K562 (cell line): ENCODE measurements around the gene TEX28. TPM values are rescaled to one million over a fixed set of nuclear protein-coding genes. Genes with fewer than 3 reads are reported as not detected.

ENCODE experiments used
- ATAC-seq: fragments of 200-7000 bp; cut with Tn5 transposase; 3 replicates; pipeline ENCODE4 v1.9.1; 2020; ENCODE audit warnings: moderate library complexity
- BruUV-seq: library from RNA; stranded (reverse); fragments of 400-500 nt; replicated peaks from 2 replicates; lab custom pipeline; 2021; lab: Mats Ljungman, UMichigan
- CTCF ChIA-PET: fragments of 300-600 bp; formaldehyde crosslinking; extraction: SDS; loops from one replicate; lab custom pipeline; 2021; ENCODE audit warnings: low intra/inter-chr PET ratio; lab: Yijun Ruan, JAX
- POLR2A ChIA-PET: fragments of 300-600, 350-650 bp; sonication (Branson Sonifier 250); formaldehyde crosslinking; extraction: SDS; loops from one replicate; lab custom pipeline; 2021; ENCODE audit warnings: antibody characterized with exemption, inconsistent platforms; lab: Yijun Ruan, JAX
- DNase-seq, 4 experiments: peaks; one replicate each; pipeline versions ENCODE4 v3.0.0 to v3.0.0-alpha.2; 2011 to 2018; ENCODE audit warnings: low spot score in 3 of 4, mixed read lengths in 3 of 4; ENCODE audit errors: extremely low read depth in 1 of 4
- FAIRE-seq: peaks from 2 replicates; lab custom pipeline; 2011; peaks lifted over from hg19 to GRCh38; lab: Jason Lieb, UNC
- H2AFZ ChIP-seq: 2 replicates; pipeline ENCODE4 v1.6.0; 2011; ENCODE audit warnings: low read depth, low read length, control low read depth, inconsistent platforms
- H3K27ac ChIP-seq: fragments of 200-600 bp; 3 replicates; pipeline ENCODE4 v1.8.0; 2011; ENCODE audit warnings: low read depth, mild to moderate bottlenecking, control low read depth, inconsistent platforms, low read length, moderate library complexity, mixed read lengths; ENCODE audit errors: extremely low read depth
- H3K27me3 ChIP-seq, 2 experiments: fragments of 300-600 bp in 1 of 2; 2 replicates in 1 of 2; 3 replicates in 1 of 2; pipeline versions ENCODE4 v1.6.0 to v1.8.0; 2011; ENCODE audit warnings: inconsistent platforms in 2 of 2, low read length in 2 of 2, mild to moderate bottlenecking in 1 of 2, mixed read lengths in 1 of 2, moderate library complexity in 1 of 2; ENCODE audit not compliant: control insufficient read depth in 2 of 2, insufficient read depth in 2 of 2
- H3K36me3 ChIP-seq: fragments of 300-600 bp; 3 replicates; pipeline ENCODE4 v1.8.0; 2011; ENCODE audit warnings: mild to moderate bottlenecking, low read length, inconsistent platforms; ENCODE audit not compliant: control insufficient read depth, insufficient read depth
- H3K4me1 ChIP-seq, 2 experiments: fragments of 200-600 bp in 1 of 2; replicated peaks in 1 of 2; 2 replicates in 1 of 2; 3 replicates in 1 of 2; pipeline versions ENCODE4 v1.5.1 to v1.8.0; 2011; ENCODE audit warnings: inconsistent platforms in 2 of 2, low read length in 2 of 2, mild to moderate bottlenecking in 1 of 2, mixed read lengths in 1 of 2, moderate library complexity in 1 of 2; ENCODE audit not compliant: control insufficient read depth in 2 of 2, insufficient read depth in 2 of 2
- H3K4me2 ChIP-seq: 2 replicates; pipeline ENCODE4 v1.6.1; 2011; ENCODE audit warnings: low read length, control low read depth, inconsistent platforms, mixed read lengths; ENCODE audit not compliant: insufficient read depth
- H3K4me3 ChIP-seq: fragments of 200-600 bp; sonication (generic), shearing (Covaris generic); 2 replicates; pipeline ENCODE4 v1.5.1; 2016; ENCODE audit warnings: control low read depth, inconsistent platforms
- H3K79me2 ChIP-seq: fragments of 200-600 bp; 3 replicates; pipeline ENCODE4 v1.8.0; 2011; ENCODE audit warnings: low read length, inconsistent platforms; ENCODE audit not compliant: control insufficient read depth, insufficient read depth
- H3K9ac ChIP-seq, 2 experiments: 2 replicates each; pipeline versions ENCODE4 v1.6.0 to v1.6.1; 2011; ENCODE audit warnings: low read depth in 2 of 2, low read length in 2 of 2, control low read depth in 1 of 2, inconsistent platforms in 1 of 2, mild to moderate bottlenecking in 1 of 2, mixed read lengths in 1 of 2; ENCODE audit not compliant: insufficient read depth in 1 of 2
- H3K9me1 ChIP-seq: one replicate; pipeline ENCODE4 v1.6.0; 2011; ENCODE audit warnings: inconsistent platforms, mild to moderate bottlenecking, low read length, moderate library complexity; ENCODE audit not compliant: control insufficient read depth, insufficient read depth
- H3K9me3 ChIP-seq: replicated peaks from 2 replicates; pipeline ENCODE4 v1.5.1; 2011; ENCODE audit warnings: low read depth, low read length, inconsistent platforms; ENCODE audit not compliant: control insufficient read depth, insufficient read depth
- H4K20me1 ChIP-seq: replicated peaks from 2 replicates; pipeline ENCODE4 v1.6.1; 2011; ENCODE audit warnings: low read length, inconsistent platforms, mixed read lengths; ENCODE audit not compliant: control insufficient read depth, insufficient read depth
- CEBPZ ChIP-seq: fragments of 150-350 bp; IDR thresholded peaks from 2 replicates; pipeline ENCODE4 v1.6.1; 2014; ENCODE audit warnings: low read depth, mild to moderate bottlenecking, low read length, borderline replicate concordance
- EZH2 ChIP-seq: IDR thresholded peaks from 2 replicates; pipeline ENCODE4 v1.6.1; 2012; ENCODE audit warnings: low read depth, mild to moderate bottlenecking, inconsistent platforms, low read length, borderline replicate concordance
- JUNB ChIP-seq: fragments of 450-650 bp; formaldehyde crosslinking; conservative IDR thresholded peaks from 2 replicates; pipeline ENCODE4 v1.4.0; 2020; ENCODE audit warnings: mild to moderate bottlenecking
- JUND ChIP-seq, 2 experiments: IDR thresholded peaks; 2 replicates in 1 of 2; 3 replicates in 1 of 2; pipeline ENCODE4 v1.6.1; 2011; ENCODE audit warnings: borderline replicate concordance in 2 of 2, low read depth in 2 of 2, low read length in 2 of 2, improper control_type of control experiment in 1 of 2, missing biosample characterization in 1 of 2, missing genetic modification characterization in 1 of 2, missing genetic modification reagents in 1 of 2
- WGBS: fragments of 100-300 bp; shearing (Covaris generic); methylation state at CpG from one replicate; pipeline ENCODE4 v1.1.6; 2016; ENCODE audit warnings: low coverage, mixed read lengths; ENCODE audit not compliant: insufficient coverage; ENCODE audit errors: missing lambda C conversion rate; 5-methylcytosine and 5-hydroxymethylcytosine counted together
- in situ Hi-C: fragments of 300-500 bp; cut with MboI; formaldehyde crosslinking; loops from 4 replicates; pipeline ENCODE4 v1.15.0; 2018; ENCODE audit warnings: inconsistent platforms, mixed read lengths
- intact Hi-C: fragments of 100-400 bp; cut with micrococcal nuclease; formaldehyde crosslinking; loops from 2 replicates; pipeline ENCODE4 v1.14.2; 2022
- polyA plus RNA-seq, 8 experiments: library from polyadenylated mRNA; depleted of rRNA in 4 of 8; stranded (reverse) in 5 of 8; unstranded in 3 of 8; fragments of >200 nt; fragmentation: Nextera tagmentation in 2 of 8; fragmentation: Illumina TruSeq in 1 of 8; extraction: Ambion mirVana in 2 of 8; extraction: Trizol in 1 of 8; gene quantifications; 2 replicates each; pipeline versions ENCODE4 v1.2.1 to v1.2.3, GENCODE V29; 2011 to 2014; ENCODE audit warnings: inconsistent platforms in 1 of 8, missing spikeins in 1 of 8
- total RNA-seq, 7 experiments: library from RNA; depleted of rRNA in 6 of 7; stranded (reverse); fragments of >200 nt in 6 of 7; fragmentation: Illumina TruSeq in 2 of 7; extraction: Trizol in 2 of 7; gene quantifications; 2 replicates each; pipeline versions ENCODE4 v1.2.1 to v1.2.3, GENCODE V29; 2011 to 2021; ENCODE audit warnings: low replicate concordance in 1 of 7
- TF ChIP-seq, protein P1 (sequence below): fragments of 200-800 bp; sonication (Bioruptor generic); IDR thresholded peaks from 2 replicates; pipeline ENCODE4 v1.6.1; 2017; ENCODE audit warnings: missing genetic modification characterization, missing compliant biosample characterization
- TF ChIP-seq, protein P2 (sequence below): fragments of 450-650 bp; formaldehyde crosslinking; IDR thresholded peaks from 2 replicates; pipeline ENCODE4 v1.4.0; 2022; ENCODE audit warnings: missing genetic modification characterization

Gene TEX28
- total and polyA plus RNA-seq, 9 of the 15 experiments (the other 6 are each of a cell fraction or from before 2014, with no cell fraction given) = not detected

DNA sequence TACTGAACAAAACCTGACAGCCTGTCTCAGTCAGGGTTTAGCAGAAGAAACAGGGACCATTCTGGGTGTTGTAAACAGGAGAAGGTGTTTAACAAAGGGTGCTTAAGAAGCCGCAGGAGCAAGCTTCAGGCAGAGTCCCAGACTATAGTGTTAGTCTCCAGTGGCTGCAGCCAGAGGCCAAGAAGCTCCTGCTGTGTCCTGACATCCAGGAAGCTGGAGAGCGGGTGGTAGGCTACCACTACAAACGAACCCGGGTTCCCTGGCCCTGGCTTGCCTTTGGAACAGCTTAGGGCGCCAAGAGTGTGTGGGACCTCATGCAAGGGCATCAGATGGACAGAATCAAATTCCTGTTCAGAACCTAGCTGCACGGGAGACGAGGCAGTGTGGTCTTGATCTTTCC lies 28.6 kb upstream of the TEX28 start:
- Histone ChIP-seq H3K36me3 (no peaks in the 10 kb centered on the region), H3K4me3 (no peak overlapping the region), H3K79me2 (no peaks in the 10 kb centered on the region), H3K27ac (no peak overlapping the region), H4K20me1 (no peaks in the 10 kb centered on the region), H3K9me3 (no peaks in the 10 kb centered on the region), H3K4me1 (no peaks in the 10 kb centered on the region; a peak in 1 of 5 replicates), H3K9me1 (no peaks in the 10 kb centered on the region), H3K27me3 (peaks cover 37 to 72% of the 10 kb centered on the region in 2 experiments), H2AFZ (no peak overlapping the region), H3K4me2 (no peak overlapping the region), H3K9ac (no peak overlapping the region)
- no TSS peak for BruUV-seq
- TF ChIP-seq EZH2 (0 out of 2 replicates have a peak, but pooled peaks have one; percentile 66), JUND (IDR thresholded peaks at IDR 0.05; ENCODE audit: borderline replicate concordance, low read depth, low read length) (no peak), JUND (tag; IDR thresholded peaks at IDR 0.05; ENCODE audit: borderline replicate concordance, low read depth, low read length) (no peak)
- no peak for FAIRE-seq
- ATAC-seq = no peak
- no peak for DNase-seq
- 0% methylated on average over 7 of the region's 7 CpGs for WGBS
- ChIA-PET POLR2A (no interaction called here), CTCF (no interaction called here)
- intact Hi-C loops (no loop called here), in situ Hi-C loops (loop anchor here (25.0 kb wide), 1 partner anchor 111 kb away; the partner anchor contains the start of gene OPN1MW2)

GRCh38 chrX:154322890-154323289 lies 28.0 kb upstream of the TEX28 start:
- Histone ChIP-seq H3K4me3 (no peak overlapping the region), H3K4me2 (no peak overlapping the region), H3K27me3 (peaks cover 37 to 69% of the 10 kb centered on the region in 2 experiments), H3K27ac (no peak overlapping the region), H2AFZ (no peak overlapping the region), H3K4me1 (no peaks in the 10 kb centered on the region; a peak in 1 of 5 replicates), H3K9me1 (no peaks in the 10 kb centered on the region), H3K9ac (no peak overlapping the region), H3K36me3 (no peaks in the 10 kb centered on the region), H3K79me2 (no peaks in the 10 kb centered on the region), H4K20me1 (no peaks in the 10 kb centered on the region), H3K9me3 (no peaks in the 10 kb centered on the region)
- no TSS peak for BruUV-seq
- intact Hi-C loops (no loop called here), in situ Hi-C loops (loop anchor here (25.0 kb wide), 1 partner anchor 111 kb away; the partner anchor contains the start of gene OPN1MW2)
- no peak for DNase-seq
- ATAC-seq = peak; percentile 61; the same call in 1 of the 3 replicates
- 14% methylated on average over 8 of the region's 10 CpGs for WGBS
- CTCF ChIA-PET = no interaction called here
- POLR2A ChIA-PET = interaction anchor here (1.5 kb wide), 1 partner anchor 9 kb away, joined by 3 read pairs; no protein-coding TSS in a partner anchor
- no peak for FAIRE-seq
- TF ChIP-seq, protein P1, sequence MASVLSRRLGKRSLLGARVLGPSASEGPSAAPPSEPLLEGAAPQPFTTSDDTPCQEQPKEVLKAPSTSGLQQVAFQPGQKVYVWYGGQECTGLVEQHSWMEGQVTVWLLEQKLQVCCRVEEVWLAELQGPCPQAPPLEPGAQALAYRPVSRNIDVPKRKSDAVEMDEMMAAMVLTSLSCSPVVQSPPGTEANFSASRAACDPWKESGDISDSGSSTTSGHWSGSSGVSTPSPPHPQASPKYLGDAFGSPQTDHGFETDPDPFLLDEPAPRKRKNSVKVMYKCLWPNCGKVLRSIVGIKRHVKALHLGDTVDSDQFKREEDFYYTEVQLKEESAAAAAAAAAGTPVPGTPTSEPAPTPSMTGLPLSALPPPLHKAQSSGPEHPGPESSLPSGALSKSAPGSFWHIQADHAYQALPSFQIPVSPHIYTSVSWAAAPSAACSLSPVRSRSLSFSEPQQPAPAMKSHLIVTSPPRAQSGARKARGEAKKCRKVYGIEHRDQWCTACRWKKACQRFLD = no peak
- TF ChIP-seq JUNB (CRISPR knock-in tag) (no peak), CEBPZ (no peak)
- TF ChIP-seq, protein P2, sequence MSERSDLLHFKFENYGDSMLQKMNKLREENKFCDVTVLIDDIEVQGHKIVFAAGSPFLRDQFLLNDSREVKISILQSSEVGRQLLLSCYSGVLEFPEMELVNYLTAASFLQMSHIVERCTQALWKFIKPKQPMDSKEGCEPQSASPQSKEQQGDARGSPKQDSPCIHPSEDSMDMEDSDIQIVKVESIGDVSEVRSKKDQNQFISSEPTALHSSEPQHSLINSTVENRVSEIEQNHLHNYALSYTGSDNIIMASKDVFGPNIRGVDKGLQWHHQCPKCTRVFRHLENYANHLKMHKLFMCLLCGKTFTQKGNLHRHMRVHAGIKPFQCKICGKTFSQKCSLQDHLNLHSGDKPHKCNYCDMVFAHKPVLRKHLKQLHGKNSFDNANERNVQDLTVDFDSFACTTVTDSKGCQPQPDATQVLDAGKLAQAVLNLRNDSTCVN (CRISPR knock-in tag) = no peak
